Ovary (tissue), 3 donors: ENCODE results near the gene KIF3B.

Source experiments
- EP300 ChIP-seq: sonication (generic); formaldehyde crosslinking; IDR thresholded peaks from one replicate; pipeline ENCODE4 v1.6.1; 2017; ENCODE audit warnings: antibody characterized with exemption
- POLR2A ChIP-seq: fragments of 450-650 bp; IDR thresholded peaks from one replicate; pipeline ENCODE4 v1.6.1; 2017; ENCODE audit warnings: antibody characterized with exemption, mild to moderate bottlenecking, moderate library complexity
- TF ChIP-seq, protein P1 (sequence below), 3 donors: fragments of 450-650 bp in 2 of 3; fragments of 200-600 bp in 1 of 3; IDR thresholded peaks; one replicate each; pipeline versions ENCODE4 v1.5.1 to v1.8.0; 2016 to 2022; ENCODE audit warnings: antibody characterized with exemption in 3 of 3, mild to moderate bottlenecking in 1 of 3
- donor health status: DM: no; HTN: no; CAD: no.

DNA sequence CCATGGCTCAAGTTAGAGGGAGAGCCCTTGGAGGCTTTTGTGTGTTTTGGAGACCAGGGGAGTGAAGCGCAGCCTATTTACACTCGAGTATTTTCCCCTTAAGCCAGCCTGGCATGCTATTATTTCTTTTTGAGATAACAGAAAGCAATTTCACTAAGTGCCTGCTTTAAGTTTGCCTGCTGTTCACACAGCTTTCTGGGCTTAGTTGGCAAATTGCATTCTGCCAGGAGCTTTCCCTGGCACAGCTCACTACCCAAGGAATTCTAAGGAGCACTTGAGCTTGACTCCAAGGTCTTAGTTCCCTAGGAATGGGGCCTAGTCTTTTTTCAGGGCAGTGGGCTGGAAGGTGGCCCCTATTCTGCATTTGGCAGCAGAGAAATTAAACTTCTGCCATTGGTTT is 61.7 kb downstream of the KIF3B start:
- TF ChIP-seq, protein P1, sequence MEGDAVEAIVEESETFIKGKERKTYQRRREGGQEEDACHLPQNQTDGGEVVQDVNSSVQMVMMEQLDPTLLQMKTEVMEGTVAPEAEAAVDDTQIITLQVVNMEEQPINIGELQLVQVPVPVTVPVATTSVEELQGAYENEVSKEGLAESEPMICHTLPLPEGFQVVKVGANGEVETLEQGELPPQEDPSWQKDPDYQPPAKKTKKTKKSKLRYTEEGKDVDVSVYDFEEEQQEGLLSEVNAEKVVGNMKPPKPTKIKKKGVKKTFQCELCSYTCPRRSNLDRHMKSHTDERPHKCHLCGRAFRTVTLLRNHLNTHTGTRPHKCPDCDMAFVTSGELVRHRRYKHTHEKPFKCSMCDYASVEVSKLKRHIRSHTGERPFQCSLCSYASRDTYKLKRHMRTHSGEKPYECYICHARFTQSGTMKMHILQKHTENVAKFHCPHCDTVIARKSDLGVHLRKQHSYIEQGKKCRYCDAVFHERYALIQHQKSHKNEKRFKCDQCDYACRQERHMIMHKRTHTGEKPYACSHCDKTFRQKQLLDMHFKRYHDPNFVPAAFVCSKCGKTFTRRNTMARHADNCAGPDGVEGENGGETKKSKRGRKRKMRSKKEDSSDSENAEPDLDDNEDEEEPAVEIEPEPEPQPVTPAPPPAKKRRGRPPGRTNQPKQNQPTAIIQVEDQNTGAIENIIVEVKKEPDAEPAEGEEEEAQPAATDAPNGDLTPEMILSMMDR (IDR thresholded peaks at IDR 0.05) = no peak
- TF ChIP-seq POLR2A (no peak), EP300 (no peak)
